Activated CD8-positive, alpha-beta memory T cell treated with anti-CD3 and anti-CD28 coated beads for 24 hours (primary cell): ENCODE results near the gene TBC1D9B.
A peak's percentile ranks its signal among the peaks of the same experiment; 100 is the strongest.

ENCODE experiments used
- DNase-seq: peaks from one replicate; pipeline ENCODE4 v3.0.0-alpha.2; 2020

TBC1D9B gene

GRCh38 chr5:179906795-179907555 is 722 bp downstream of the TBC1D9B start:
- DNase-seq, result peak; percentile 72

DNA sequence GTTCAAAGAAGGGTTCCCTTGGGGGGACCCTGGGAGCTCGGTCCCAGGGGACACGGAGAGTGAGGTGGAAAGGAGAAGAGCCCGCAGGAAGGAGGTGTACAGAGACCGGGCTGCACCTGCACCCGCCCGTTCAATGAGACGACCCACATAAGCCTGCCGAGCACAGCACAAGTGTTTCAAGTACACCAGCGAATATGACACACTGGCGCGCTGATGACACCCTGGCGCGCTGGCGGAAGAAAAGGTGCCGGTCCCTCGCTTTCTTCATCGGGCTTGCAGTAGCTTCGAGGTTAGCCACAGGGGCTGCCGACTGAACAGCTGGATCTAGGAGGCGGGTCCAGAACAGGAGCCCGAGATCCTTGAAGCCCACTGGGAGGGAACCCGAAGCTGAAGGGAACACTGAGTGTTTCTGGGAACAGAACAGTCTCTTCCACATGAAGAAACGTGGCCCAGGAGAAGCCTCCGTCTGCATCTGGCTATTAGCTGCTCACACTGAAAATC is 1.4 kb downstream of the TBC1D9B start:
- DNase-seq, result no peak

- DNase-seq, result no peak
These were observed 2.5 kb downstream of the TBC1D9B start for GRCh38 chr5:179905161-179905560.

- DNase-seq, result no peak
These were observed 3.1 kb downstream of the TBC1D9B start for GRCh38 chr5:179904463-179905160.

- no peak for DNase-seq
These were observed 4.9 kb downstream of the TBC1D9B start for GRCh38 chr5:179902763-179903158.

DNA sequence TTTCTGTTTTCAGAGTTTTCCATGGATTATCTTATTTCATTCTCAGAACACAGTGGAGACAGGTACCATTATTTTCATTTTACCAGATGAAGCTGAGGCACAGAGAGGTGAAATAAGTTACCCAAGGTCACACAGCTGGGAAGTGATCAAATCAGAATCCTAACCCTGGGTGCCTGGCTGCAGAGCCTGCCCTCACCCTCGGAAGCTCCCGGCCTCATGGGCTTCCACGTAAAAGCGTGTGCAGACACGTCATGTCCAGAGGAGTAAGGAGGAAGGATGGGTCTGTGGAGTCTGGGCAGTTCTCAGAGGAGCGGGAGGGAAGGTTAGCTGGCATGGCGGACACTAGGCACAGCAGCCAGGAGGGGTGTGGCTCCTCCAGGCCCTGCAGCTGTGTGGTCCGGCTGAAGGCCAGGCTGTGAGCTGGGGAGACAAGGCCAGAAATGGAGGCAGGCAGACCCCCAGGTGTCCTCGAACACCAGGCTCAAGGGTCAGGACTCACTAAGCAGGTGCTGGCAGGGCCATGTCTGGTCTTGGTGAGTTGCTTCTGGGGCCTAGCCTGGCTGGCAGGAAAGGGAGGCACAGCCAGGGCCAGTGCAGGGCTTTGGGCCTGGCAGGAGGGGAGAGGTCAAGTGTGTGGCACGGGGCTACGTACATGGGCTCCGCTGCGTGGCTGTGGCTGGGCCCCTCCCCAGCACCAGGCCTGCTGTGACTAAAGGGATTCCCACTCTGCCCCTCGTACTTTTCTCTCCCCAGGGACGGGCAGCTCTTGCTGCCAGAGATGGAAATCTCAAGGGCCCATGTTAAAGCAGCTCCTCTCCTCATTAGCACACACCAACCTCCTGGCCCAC is 5.6 kb downstream of the TBC1D9B start:
- DNase-seq, result no peak

DNA sequence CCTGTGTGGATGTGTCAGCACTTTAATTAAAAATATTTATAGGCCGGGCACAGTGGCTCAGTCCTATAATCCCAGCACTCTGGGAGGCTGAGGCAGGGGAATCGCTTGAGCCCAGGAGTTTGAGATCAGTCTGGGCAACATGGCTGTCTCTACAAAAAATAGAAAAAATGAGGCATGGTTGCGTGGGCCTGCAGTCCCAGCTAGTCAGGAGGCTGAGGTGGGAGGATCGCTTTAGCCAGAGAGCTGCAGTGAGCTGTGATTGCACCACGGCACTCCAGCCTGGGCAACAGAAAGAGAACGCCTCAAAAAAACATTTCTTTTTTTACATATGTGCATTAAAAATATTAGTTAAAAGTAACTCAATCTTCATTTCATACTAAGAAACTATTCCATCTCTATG is 6.2 kb downstream of the TBC1D9B start:
- no peak for DNase-seq

DNA sequence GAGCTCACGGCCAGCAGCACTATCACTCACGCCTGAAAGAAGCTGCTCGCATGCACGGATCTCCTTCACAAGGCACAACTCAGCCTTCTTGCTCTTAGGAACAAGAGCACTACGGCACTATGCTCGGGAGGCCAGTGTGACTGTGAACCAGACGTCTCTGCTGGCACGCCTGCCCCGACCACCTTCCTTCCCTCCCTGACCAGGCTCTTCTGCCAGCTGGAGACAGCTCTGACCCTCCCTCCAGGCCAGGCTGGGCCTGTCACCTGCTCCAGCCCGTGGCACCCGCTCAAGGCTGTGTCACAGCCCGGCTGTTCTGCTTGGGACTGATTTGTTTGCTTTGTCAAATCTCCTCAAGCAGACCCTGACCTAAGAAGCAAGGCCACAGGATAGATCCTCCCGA is 7.0 kb downstream of the TBC1D9B start:
- DNase-seq, result no peak

- DNase-seq, result no peak
These were observed 7.5 kb downstream of the TBC1D9B start for GRCh38 chr5:179900206-179900605.

- DNase-seq, result no peak
These were observed 11.8 kb downstream of the TBC1D9B start for GRCh38 chr5:179895861-179896260.

DNA sequence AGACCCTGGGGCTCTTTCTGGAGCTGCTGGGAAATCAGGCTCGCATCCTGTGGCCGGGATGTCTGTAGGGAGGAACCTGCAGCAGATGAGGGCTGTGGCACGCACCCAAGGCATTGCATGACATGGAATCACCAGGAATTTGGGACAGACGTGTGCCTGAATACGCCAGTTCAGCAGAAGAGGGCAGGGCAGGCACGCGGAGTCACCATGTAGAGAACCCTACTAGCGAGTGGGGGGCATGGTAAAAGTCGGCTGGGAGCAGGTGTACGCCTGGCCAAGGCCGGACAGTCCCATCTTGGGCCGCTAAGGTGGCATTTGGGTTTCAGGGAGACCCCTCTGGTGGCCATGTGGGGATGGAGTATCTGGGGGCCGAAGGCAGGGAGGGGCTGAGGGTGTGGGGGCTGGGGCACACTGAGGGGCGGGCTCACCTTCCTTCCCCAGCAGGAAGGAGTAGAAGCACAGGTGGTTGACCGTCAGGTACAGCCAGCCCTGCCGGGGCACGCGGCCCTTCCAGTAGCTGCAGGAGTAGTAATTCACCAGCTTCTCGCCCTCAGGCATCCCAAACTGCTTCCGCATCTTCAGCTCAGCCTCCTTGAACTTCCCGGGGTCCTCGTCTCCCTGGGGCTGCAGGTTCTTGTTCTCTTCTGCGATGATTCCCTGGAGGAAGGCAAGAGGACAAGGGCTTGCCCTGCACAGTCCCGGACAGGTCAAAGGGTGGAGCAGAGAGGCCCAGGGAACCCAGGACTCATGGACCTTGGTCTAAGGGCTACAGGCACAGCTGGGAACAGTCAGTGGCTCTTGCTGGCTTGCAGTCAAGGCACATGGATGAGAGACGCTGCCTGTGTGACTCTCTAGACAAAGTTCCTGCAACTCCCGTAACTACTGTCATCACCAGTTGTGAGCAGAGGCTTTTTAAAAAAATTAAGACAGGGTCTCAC is 13.5 kb downstream of the TBC1D9B start:
- no peak for DNase-seq

- DNase-seq, result no peak
These were observed 14.4 kb downstream of the TBC1D9B start for GRCh38 chr5:179893076-179893957.

DNA sequence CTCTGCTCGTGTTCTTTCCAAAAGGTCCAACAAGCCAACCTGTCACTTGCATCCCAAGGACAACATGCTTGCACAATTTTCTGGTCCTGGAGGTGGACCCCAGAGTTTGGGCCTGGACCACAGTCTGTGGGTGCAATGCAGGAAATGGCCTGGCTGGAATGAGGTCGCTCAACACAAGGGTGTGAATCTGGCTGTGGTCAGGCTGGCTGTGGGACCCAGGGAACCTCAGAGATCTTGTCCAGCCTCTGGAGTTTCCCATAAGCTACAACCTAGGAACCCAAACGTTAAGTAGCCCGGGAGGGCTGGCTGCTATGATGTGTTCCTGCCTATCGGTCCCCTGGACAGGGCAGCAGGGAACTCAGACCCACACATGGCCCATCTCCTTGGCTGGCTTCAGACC is 15.4 kb downstream of the TBC1D9B start:
- no peak for DNase-seq

- DNase-seq, result no peak
These were observed 16.7 kb downstream of the TBC1D9B start for GRCh38 chr5:179890751-179891682.

GRCh38 chr5:179889885-179890284 is 17.8 kb downstream of the TBC1D9B start:
- no peak for DNase-seq

GRCh38 chr5:179887802-179888201 is 19.9 kb downstream of the TBC1D9B start:
- no peak for DNase-seq

DNA sequence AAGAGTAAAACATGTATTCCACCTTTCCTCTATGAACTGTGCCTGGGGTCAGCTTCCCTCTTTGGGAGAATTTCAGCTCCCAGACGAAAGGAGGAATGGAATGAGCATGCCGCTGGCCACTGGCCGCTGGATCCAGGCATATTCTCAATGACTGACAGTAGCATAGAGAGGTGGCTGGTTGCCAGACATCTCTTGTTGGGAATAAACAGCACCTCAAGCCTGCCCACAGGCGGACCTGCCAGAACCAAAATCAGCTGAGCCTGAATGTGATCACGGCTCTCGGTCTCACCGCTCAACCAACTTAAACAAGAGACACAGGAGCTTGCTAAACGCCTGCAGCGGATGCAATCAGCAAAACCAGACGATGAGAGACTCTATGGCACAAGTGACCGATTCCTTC is 20.6 kb downstream of the TBC1D9B start:
- DNase-seq, result no peak

DNA sequence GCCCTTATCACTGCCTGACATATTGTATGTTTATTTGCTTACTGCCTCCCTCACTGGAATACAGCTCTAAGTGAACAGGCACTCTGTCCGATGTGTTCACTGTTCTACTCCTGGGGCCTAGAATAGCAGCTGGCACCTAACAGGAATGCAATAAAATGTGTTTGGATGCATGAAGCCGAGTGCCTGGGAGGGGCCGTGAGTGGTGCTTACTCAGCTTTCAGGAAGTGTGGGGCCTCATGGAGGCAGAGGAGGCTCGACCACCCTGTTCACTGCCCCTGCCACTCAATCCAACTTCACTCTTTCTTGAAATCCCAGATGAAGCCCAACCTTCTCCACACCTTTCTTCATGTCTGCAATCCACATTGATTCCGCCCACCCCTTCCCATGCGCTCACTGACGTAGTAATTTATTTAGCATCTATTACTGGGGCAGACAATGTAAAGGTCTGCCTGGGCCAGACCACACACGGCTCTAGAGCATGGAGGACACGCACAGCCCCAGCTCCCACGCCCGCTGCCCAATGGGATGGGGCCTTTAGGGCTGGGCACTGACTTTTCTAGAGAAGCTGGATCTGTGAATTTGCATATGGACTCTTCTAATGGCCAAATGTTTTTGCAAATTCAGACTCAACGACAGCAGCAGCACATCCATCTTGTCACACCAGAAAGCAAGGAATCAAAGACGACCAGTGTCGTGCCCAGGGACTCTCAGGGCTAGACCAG is 21.3 kb downstream of the TBC1D9B start:
- no peak for DNase-seq

DNA sequence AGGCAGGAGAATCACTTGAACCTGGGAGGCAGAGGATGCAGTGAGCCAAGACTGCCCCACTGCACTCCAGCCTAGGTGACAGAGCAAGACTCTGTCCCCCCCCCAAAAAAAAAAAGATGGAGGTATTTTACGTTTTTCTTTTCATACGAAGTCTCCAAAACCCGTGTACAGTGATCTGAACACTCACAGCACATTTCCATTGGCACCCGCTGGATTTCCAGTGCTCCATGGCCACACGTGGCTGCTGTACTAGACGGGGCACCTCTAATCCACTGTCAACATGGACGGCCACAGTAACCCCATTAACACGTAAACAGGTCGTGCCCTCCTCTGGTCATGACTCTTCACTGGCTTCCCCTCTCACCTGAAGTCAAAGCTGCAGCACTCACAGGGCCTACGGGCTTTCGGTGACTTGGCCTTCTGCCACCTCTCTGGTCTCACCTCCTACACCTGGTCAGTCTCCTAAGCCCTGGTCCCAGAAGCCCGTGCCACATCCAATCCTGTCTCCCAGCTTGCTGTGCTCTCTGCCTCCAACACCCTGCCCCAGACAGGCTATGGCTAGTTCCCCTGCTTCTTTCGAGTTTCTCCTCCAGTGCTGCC is 22.1 kb downstream of the TBC1D9B start:
- no peak for DNase-seq
